Measurements from ENCODE around the gene MPDU1.
"Not testable (repeated sequence)": the region's sequence is repeated elsewhere in the genome, so short reads cannot be mapped to it uniquely, and the experiment has no call there.

Gene MPDU1

GRCh38 chr17:7623661-7624060, 40.0 kb downstream of the MPDU1 start:
- DNase-seq (ENCODE audit: low spot score), result no peak
- CTCF ChIA-PET, result interaction anchor here (0.6 to 1.0 kb wide), 4 partner anchors 9 to 34 kb away, joined by 4 to 6 read pairs (median 4); no protein-coding TSS in a partner anchor
- H3K27ac ChIP-seq, result no peak overlapping the region
- TF ChIP-seq CTCF (conservative IDR thresholded peaks at IDR 0.05; ENCODE audit: low read depth), result no peak
- POLR2A ChIA-PET (ENCODE audit: low non-redundant PET), result no interaction called here

- DNase-seq (ENCODE audit: low spot score); CTCF ChIA-PET; H3K27ac ChIP-seq: not testable (repeated sequence)
- POLR2A ChIA-PET (ENCODE audit: low non-redundant PET), result interaction anchor here (0.7 kb wide), 1 partner anchor 605 kb away, joined by 5 read pairs; no protein-coding TSS in a partner anchor
Observed at GRCh38 chr17:7625749-7626148, 42.1 kb downstream of the MPDU1 start.

- ChIA-PET CTCF (interaction anchor here (0.5 to 0.9 kb wide), 2 partner anchors 11 to 37 kb away, joined by 3 to 4 read pairs; no protein-coding TSS in a partner anchor), POLR2A (ENCODE audit: low non-redundant PET) (interaction anchor here (0.7 kb wide), 1 partner anchor 605 kb away, joined by 5 read pairs; no protein-coding TSS in a partner anchor)
- no peak for TF ChIP-seq CTCF (conservative IDR thresholded peaks at IDR 0.05; ENCODE audit: low read depth)
- DNase-seq (ENCODE audit: low spot score), result no peak
- H3K27ac ChIP-seq, result 0 out of 2 replicates have a peak overlapping the region, but pooled peaks have one; percentile 77
Observed at GRCh38 chr17:7626307-7626706, 42.7 kb downstream of the MPDU1 start.

- ChIA-PET CTCF (interaction anchor here (0.5 to 0.9 kb wide), 2 partner anchors 12 to 38 kb away, joined by 3 to 4 read pairs; no protein-coding TSS in a partner anchor), POLR2A (ENCODE audit: low non-redundant PET) (no interaction called here)
- H3K27ac ChIP-seq, result peak overlapping the region; percentile 77
- no peak for TF ChIP-seq CTCF (conservative IDR thresholded peaks at IDR 0.05; ENCODE audit: low read depth)
- no peak for DNase-seq (ENCODE audit: low spot score)
Observed at GRCh38 chr17:7626956-7627249, 43.3 kb downstream of the MPDU1 start.

GRCh38 chr17:7627250-7628121, 43.8 kb downstream of the MPDU1 start, which contains the start of gene SAT2:
SAT2 (minus strand) TSS chr17:7627821; CDS start chr17:7627635, 186 bp downstream.
- TF ChIP-seq CTCF (conservative IDR thresholded peaks at IDR 0.05; ENCODE audit: low read depth), result no peak
- peak; percentile 98 for DNase-seq (ENCODE audit: low spot score)
- POLR2A ChIA-PET (ENCODE audit: low non-redundant PET), result interaction anchor here (1.0 kb wide), 2 partner anchors 12 to 59 kb away, joined by 3 read pairs; no protein-coding TSS in a partner anchor
- CTCF ChIA-PET, result interaction anchor here (0.6 to 0.9 kb wide), 2 partner anchors 38 to 53 kb away, joined by 3 read pairs; no protein-coding TSS in a partner anchor
- peak within 1 kb of the TSS; percentile 77 for H3K27ac ChIP-seq

GRCh38 chr17:7629939-7630571, 46.4 kb downstream of the MPDU1 start, which contains the start of gene SHBG:
SHBG (plus strand) TSS chr17:7630135; CDS start chr17:7630173, 38 bp downstream.
- no peak for TF ChIP-seq CTCF (conservative IDR thresholded peaks at IDR 0.05; ENCODE audit: low read depth)
- ChIA-PET CTCF (no interaction called here), POLR2A (ENCODE audit: low non-redundant PET) (no interaction called here)
- no peak within 1 kb of the TSS for H3K27ac ChIP-seq
- DNase-seq (ENCODE audit: low spot score), result no peak
